ENCODE measurements around the gene ZMYND15. TPM values are rescaled to one million over a fixed set of nuclear protein-coding genes. Genes with fewer than 3 reads are reported as not detected.
"Not testable (repeated sequence)": the region's sequence is repeated elsewhere in the genome, so short reads cannot be mapped to it uniquely, and the experiment has no call there.

ZMYND15 gene
- total RNA-seq = 1 to 10 TPM in 1 of 3 donors, under 1 TPM in 2; 0.52 to 3.5 (median 0.93) TPM
- total RNA-seq (2013) = 0.65 TPM

GRCh38 chr17:4739122-4740024 lies at the start of gene ZMYND15, which contains the start of gene CXCL16:
TSS of gene ZMYND15 (plus strand) at chr17:4739833. CDS start at chr17:4740549, 716 bp downstream.
TSS of gene CXCL16 (minus strand) at chr17:4739928. CDS start at chr17:4739339, 589 bp downstream.
- no peaks in the 10 kb centered on the region for H3K9me3 Mint-ChIP-seq
- peaks cover 18 to 44% of the 10 kb centered on the region in 2 donors for H3K27me3 Mint-ChIP-seq (ENCODE audit: low read depth in 2 of 2)
- peaks cover 16 to 23% of the 10 kb centered on the region in 2 donors for H3K4me1 Mint-ChIP-seq
- peaks cover 20% of the 10 kb centered on the region for H3K4me1 ChIP-seq (ENCODE audit: control insufficient read depth, insufficient read depth, low read length)
- intact Hi-C loops (cut with micrococcal nuclease) = no loop called here
- no peak for TF ChIP-seq CTCF (IDR thresholded peaks at IDR 0.05)
- no peaks in the 10 kb centered on the region for H3K36me3 Mint-ChIP-seq
- peak; percentile 51 to 84 for DNase-seq
- no peaks in the 10 kb centered on the region for H3K9me3 ChIP-seq (ENCODE audit: control insufficient read depth, insufficient read depth, low read length)
- H3K4me3 ChIP-seq (ENCODE audit: low read length) = peak within 1 kb of the TSS; percentile 55
- H3K27ac Mint-ChIP-seq = peak within 1 kb of the TSS; percentile 18 to 81
- under 1% methylated on average over 100 of the region's 100 CpGs for WGBS (ENCODE audit: insufficient coverage)
- H3K27me3 ChIP-seq (ENCODE audit: control insufficient read depth, insufficient read depth, low read length) = peaks cover 16% of the 10 kb centered on the region
- no peak within 1 kb of the TSS for H3K27ac ChIP-seq (ENCODE audit: low read length)
- H3K36me3 ChIP-seq (ENCODE audit: control insufficient read depth, insufficient read depth, low read length) = no peaks in the 10 kb centered on the region
- peak within 1 kb of the TSS; percentile 89 for H3K4me3 Mint-ChIP-seq
- peak; percentile 70 to 78 (median 77) for ATAC-seq

- peaks cover 20 to 23% of the 10 kb centered on the region in 2 donors for H3K4me1 Mint-ChIP-seq
- not testable (repeated sequence) for H3K9me3 ChIP-seq (ENCODE audit: control insufficient read depth, insufficient read depth, low read length); H3K27me3 Mint-ChIP-seq (ENCODE audit: low read depth in 2 of 2)
Measured at GRCh38 chr17:4689872-4690271, 49.8 kb upstream of the ZMYND15 start.

GRCh38 chr17:4690745-4691144 lies 48.9 kb upstream of the ZMYND15 start:
- Histone ChIP-seq H3K27ac (ENCODE audit: low read length) (no peak overlapping the region), H3K36me3 (ENCODE audit: control insufficient read depth, insufficient read depth, low read length) (peaks cover 6% of the 10 kb centered on the region), H3K27me3 (ENCODE audit: control insufficient read depth, insufficient read depth, low read length) (no peaks in the 10 kb centered on the region), H3K4me1 (ENCODE audit: control insufficient read depth, insufficient read depth, low read length) (peaks cover 3% of the 10 kb centered on the region), H3K4me3 (ENCODE audit: low read length) (no peak overlapping the region), H3K9me3 (ENCODE audit: control insufficient read depth, insufficient read depth, low read length) (no peaks in the 10 kb centered on the region)
- no peak for DNase-seq
- H3K36me3 Mint-ChIP-seq = peaks cover 12% of the 10 kb centered on the region
- TF ChIP-seq CTCF (IDR thresholded peaks at IDR 0.05) = no peak
- H3K9me3 Mint-ChIP-seq = no peaks in the 10 kb centered on the region
- H3K4me3 Mint-ChIP-seq = no peak overlapping the region
- intact Hi-C loops (cut with micrococcal nuclease) = no loop called here
- no peak for ATAC-seq
- no peak overlapping the region for H3K27ac Mint-ChIP-seq
- peaks cover 20 to 23% of the 10 kb centered on the region in 2 donors for H3K4me1 Mint-ChIP-seq
- 83% methylated on average over 1 of the region's 2 CpGs for WGBS (ENCODE audit: insufficient coverage)
- H3K27me3 Mint-ChIP-seq (ENCODE audit: low read depth in 2 of 2) = no peaks in the 10 kb centered on the region

More at GRCh38 chr17:4689872-4690271, 49.8 kb upstream of the ZMYND15 start:
- H3K9me3 Mint-ChIP-seq; H3K4me1 ChIP-seq (ENCODE audit: control insufficient read depth, insufficient read depth, low read length); H3K36me3 ChIP-seq (ENCODE audit: control insufficient read depth, insufficient read depth, low read length); H3K4me3 Mint-ChIP-seq; H3K27ac Mint-ChIP-seq; intact Hi-C loops (cut with micrococcal nuclease); H3K27me3 ChIP-seq (ENCODE audit: control insufficient read depth, insufficient read depth, low read length); H3K4me3 ChIP-seq (ENCODE audit: low read length); H3K27ac ChIP-seq (ENCODE audit: low read length); DNase-seq; ATAC-seq: not testable (repeated sequence)
- WGBS (ENCODE audit: insufficient coverage) = 90% methylated on average over 11 of the region's 12 CpGs
- H3K36me3 Mint-ChIP-seq = peaks cover 12% of the 10 kb centered on the region

- WGBS (ENCODE audit: insufficient coverage) = 99% methylated on average over 6 of the region's 8 CpGs
- Mint-ChIP-seq H3K36me3 (peaks cover 12% of the 10 kb centered on the region), H3K27ac (no peak overlapping the region), H3K27me3 (ENCODE audit: low read depth in 2 of 2) (no peaks in the 10 kb centered on the region), H3K9me3 (no peaks in the 10 kb centered on the region), H3K4me3 (no peak overlapping the region), H3K4me1 (peaks cover 25% of the 10 kb centered on the region in 2 donors)
- no peak for ATAC-seq
- peaks cover 9% of the 10 kb centered on the region for H3K4me1 ChIP-seq (ENCODE audit: control insufficient read depth, insufficient read depth, low read length)
- no peaks in the 10 kb centered on the region for H3K27me3 ChIP-seq (ENCODE audit: control insufficient read depth, insufficient read depth, low read length)
- peaks cover 6% of the 10 kb centered on the region for H3K36me3 ChIP-seq (ENCODE audit: control insufficient read depth, insufficient read depth, low read length)
- DNase-seq = no peak
- no peaks in the 10 kb centered on the region for H3K9me3 ChIP-seq (ENCODE audit: control insufficient read depth, insufficient read depth, low read length)
- no peak overlapping the region for H3K27ac ChIP-seq (ENCODE audit: low read length)
- no peak for TF ChIP-seq CTCF (IDR thresholded peaks at IDR 0.05)
- H3K4me3 ChIP-seq (ENCODE audit: low read length) = no peak overlapping the region
- intact Hi-C loops (cut with micrococcal nuclease) = no loop called here
Measured at GRCh38 chr17:4691686-4692085, 47.9 kb upstream of the ZMYND15 start.

Data from natural killer cell (primary cell).